GM04503 (cell line): ENCODE results near the gene OR5AR1.
A peak's percentile ranks its signal among the peaks of the same experiment; 100 is the strongest.
"Not testable (repeated sequence)": the region's sequence is repeated elsewhere in the genome, so short reads cannot be mapped to it uniquely, and the experiment has no call there.

Experiments used
- DNase-seq: peaks from one replicate; pipeline ENCODE4 v3.0.0-alpha.2; 2012; ENCODE audit warnings: low read depth

The OR5AR1 gene

GRCh38 chr11:56663386-56663785 lies at the start of gene OR5AR1:
Gene OR5AR1 (plus strand): TSS chr11:56663686. CDS start chr11:56663686, 0 bp downstream.
- no peak for DNase-seq

- peak; percentile 4 for DNase-seq
Measured at GRCh38 chr11:56624661-56625110, 38.8 kb upstream of the OR5AR1 start.

DNA sequence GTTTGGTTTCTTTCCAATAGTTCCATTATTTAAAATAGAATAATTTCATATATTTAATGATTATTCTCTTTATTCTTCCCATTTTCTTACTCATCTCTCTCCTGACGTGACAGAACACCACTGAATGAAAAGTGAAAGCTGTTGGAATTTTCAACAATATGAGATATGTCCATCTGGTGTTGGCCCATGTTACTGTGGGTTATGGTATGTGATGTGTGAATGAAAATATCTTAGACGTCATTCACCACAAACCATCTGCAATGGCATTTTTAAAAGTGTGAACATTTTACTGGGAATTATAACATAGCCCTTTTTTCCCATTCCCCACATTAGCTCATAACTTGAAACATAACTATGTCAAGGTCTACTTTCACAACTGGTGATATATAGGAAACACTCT lies 37.5 kb upstream of the OR5AR1 start:
- no peak for DNase-seq

DNA sequence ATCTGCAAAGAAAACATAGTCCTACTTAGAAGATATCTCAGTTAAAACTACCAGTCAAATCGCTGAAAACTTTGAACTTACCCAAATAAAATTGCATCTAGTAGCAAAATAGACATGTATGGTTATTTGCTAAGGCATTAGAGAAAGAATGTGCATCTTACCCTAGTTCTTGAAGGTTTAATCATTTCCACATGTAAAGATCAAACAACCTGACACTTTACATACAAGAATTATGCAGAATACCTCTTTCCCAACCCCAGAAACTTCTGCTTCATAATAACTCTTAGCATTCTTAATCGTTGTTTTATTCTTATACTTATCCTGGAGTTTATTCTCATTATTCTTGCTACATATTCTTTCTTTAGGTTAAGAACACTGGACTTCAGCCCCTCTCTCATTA lies 31.2 kb upstream of the OR5AR1 start:
- DNase-seq = no peak

DNA sequence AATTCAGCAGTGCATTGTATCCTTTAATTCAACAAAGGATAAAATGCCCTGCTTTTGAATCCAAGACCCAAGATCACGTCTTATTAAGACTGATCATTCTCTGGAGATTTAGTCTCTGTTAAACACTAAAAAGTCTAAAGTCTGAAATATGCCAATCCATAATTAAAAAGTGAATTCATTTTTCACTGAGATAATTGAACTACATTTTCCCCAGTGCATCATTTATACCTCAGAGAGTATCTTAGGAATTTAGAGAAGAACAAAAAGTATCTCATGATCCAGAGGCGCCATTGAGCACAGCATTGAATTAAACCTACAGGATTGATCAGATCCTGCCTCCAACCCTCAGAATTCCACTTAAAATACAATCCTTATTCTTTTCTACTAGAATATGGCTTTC lies 26.6 kb upstream of the OR5AR1 start:
- DNase-seq = no peak

GRCh38 chr11:56637500-56637899 lies 26.0 kb upstream of the OR5AR1 start:
- DNase-seq = no peak

GRCh38 chr11:56642339-56642738 lies 21.1 kb upstream of the OR5AR1 start, which contains the start of gene OR5AP2:
Gene OR5AP2 (minus strand): TSS chr11:56642439. CDS start chr11:56642439, 0 bp downstream.
- DNase-seq = no peak

DNA sequence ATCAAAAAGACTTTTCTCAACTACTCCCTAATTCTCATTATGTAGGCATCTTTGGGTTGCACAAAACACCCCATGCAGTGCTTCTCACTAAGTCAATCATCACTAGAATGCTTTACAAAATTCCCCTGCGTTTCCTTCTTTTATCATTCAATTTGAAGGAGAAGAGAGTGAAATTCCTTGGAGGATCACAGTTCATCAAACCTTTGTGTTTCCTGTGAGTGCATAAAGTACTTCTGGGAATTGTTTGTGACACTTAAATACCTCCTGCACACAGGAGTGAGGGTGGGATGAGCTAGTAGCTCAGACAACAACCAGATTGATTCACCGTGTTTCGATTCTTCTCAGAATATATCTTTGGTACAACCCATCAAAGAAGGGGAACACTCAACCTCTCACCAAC lies 3.7 kb upstream of the OR5AR1 start:
- no peak for DNase-seq

- DNase-seq = no peak
Measured at GRCh38 chr11:56670984-56671383, 7.5 kb downstream of the OR5AR1 start.

DNA sequence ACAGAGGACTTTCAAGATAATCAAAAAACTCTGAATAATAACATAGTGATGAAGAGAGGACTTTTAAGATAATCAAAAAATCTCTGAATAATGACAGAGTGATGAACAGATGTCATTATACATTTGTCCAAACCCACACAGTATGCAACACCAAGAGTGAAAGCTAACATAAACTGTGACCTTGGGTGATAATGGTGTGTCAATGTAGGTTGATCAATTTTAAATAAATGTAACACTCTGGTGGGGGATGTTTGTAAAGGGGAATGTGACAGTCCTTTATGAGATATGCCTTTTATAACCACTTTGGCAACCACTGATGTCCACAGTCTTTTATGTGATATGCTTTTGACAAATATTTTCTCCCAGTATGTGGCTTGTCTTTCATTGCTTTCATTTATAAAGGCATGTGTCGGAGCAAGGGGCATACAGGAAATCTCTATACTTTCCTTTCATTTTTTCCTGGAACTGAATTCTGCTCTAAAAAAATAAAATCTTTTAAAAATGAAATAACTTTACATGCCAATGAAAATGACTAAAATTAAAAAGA lies 25.1 kb downstream of the OR5AR1 start:
- no peak for DNase-seq

DNA sequence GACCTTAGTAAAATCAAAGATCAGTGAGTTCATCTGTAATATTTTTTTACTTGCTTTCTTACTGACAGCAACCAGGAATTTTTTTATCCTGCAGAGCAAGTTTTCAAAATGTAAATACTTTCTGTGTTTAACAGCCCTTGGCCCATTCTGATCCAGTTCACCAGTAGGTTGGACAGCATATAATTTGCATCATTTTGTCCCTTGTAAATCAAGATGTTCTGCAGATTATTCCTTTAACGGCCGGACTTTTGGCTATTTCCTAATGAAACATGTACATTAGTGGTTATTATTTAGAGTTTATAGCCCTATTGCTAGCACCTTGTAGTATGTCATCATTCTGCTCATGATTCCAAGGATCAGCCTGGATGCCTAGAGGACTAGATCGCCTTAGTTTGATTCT lies 27.7 kb downstream of the OR5AR1 start:
- not testable (repeated sequence) for DNase-seq

- DNase-seq = no peak
Measured at GRCh38 chr11:56693428-56693827, 29.9 kb downstream of the OR5AR1 start.

DNA sequence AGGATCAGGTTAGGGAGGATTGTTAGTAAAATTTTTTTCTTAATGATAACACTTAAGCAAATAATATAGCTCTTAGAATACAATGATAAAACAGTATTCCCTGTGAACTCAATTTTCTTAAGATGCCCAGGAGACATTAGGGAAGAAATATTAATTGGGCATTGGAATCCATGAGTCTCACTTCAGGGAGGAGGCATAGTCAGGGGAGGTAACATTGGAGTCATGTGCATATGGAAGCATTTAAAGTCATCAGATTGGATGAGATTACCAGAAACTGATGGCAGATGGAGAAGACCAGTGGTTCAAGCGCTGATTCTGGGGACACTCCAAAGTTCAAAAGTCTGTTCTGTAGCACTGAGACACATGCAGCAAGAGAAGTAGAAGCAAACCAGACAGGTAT lies 35.3 kb downstream of the OR5AR1 start, which contains the start of gene OR9G1:
Gene OR9G1 (plus strand): TSS at position 301 of the 400 bp plus-strand sequence. CDS start 1,293 bp downstream, outside the sequence.
- DNase-seq = no peak

DNA sequence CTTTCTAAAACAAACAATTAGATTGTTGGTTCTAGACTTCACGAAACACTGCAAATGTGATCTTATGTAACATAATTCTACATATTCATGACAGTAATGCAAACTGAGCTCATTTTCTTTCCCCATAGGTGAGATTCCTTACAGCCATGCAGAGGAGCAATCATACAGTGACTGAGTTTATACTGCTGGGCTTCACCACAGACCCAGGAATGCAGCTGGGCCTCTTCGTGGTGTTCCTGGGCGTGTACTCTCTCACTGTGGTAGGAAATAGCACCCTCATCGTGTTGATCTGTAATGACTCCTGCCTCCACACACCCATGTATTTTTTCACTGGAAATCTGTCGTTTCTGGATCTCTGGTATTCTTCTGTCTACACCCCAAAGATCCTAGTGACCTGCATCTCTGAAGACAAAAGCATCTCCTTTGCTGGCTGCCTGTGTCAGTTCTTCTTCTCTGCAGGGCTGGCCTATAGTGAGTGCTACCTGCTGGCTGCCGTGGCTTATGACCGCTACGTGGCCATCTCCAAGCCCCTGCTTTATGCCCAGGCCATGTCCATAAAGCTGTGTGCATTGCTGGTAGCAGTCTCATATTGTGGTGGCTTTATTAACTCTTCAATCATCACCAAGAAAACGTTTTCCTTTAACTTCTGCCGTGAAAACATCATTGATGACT lies 36.9 kb downstream of the OR5AR1 start:
- no peak for DNase-seq

GRCh38 chr11:56700914-56701485 lies 37.5 kb downstream of the OR5AR1 start:
- no peak for DNase-seq

DNA sequence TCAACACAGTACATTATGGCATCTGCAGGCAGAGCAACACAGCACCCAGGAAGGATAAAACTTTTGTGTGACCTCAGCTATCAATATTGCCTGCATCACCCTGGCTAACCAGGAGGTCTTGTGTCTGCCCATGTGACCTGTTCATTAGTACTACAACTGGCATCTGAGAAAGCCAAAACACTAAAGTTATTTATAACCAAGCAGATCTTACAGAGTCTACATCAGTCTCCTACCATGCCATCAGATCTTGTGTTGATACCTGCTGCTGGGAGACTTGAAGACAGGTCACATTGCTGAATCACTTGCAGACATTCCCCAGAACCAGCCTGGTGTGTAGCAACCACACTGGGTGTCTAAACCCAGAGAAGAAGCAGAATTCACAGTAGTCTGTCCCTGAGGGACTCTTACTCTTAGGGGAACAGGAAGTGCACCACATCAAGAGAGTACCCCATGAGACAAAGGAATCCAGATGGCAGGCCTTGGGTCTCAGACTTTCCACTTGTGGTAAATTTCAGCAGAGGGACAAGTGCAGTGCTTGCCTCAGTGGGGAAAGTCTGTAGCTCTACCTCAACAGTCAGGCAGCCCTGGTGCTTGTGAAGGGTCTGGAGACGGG lies 42.4 kb downstream of the OR5AR1 start:
- no peak for DNase-seq

DNA sequence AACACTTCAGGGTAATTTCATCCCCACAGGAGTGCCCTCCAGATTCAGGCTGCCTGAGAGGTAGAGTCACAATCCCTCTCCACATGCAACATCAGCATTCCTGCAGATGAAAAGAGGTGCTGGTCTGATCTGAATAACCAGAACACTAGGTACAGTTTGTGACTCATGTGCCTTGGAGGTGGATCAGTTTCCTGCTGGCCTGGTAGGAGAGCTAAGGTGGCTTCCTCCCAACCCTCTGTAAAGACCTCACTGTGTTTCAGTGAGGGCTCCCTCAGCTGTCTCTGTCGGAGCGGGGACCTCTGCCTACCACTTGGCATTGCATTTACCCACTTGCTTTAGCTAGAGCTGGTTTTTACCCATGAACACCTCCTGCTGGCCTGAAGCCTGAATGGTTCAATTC lies 43.0 kb downstream of the OR5AR1 start:
- DNase-seq = no peak

- DNase-seq = no peak
Measured at GRCh38 chr11:56714206-56714605, 50.7 kb downstream of the OR5AR1 start.
